RPMI7951 (cell line): ENCODE data around the gene MAP4K4. TPM values are rescaled to one million over a fixed set of nuclear protein-coding genes. Genes with fewer than 3 reads are reported as not detected.
A peak's percentile ranks its signal among the peaks of the same experiment; 100 is the strongest.
"Not testable (repeated sequence)": the region's sequence is repeated elsewhere in the genome, so short reads cannot be mapped to it uniquely, and the experiment has no call there.

ENCODE experiments used
- DNase-seq: peaks from one replicate; pipeline ENCODE4 v3.0.0-alpha.2; 2012; ENCODE audit warnings: low read depth
- total RNA-seq: library from RNA; depleted of rRNA; stranded (reverse); fragments of >200 nt; shearing (Covaris generic); gene quantifications from 2 replicates; pipeline ENCODE4 v1.2.3, GENCODE V29; 2014; rRNA removed

The MAP4K4 gene
- total RNA-seq, 1 experiment from 2014 or later = 77.5 TPM

DNA sequence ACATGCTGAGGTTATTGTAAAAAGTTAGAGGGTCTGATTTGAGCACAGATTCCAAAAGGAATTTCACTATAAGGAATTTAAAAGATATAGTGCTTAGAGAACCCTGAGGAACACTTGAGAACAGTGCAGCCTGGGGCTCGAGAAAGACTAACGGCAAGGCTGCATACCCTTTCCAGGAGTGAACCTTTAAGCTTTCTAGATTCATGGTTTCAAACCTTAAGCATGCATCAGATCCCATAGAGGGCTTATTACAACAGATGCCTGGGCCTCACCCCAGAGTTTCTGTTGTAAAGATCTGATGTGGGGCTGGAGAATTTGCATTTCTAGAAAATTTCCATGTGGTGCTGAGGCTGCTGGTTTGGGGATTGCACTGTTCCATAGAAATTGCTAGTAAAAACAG lies 203.7 kb downstream of the MAP4K4 start:
- DNase-seq = no peak

DNA sequence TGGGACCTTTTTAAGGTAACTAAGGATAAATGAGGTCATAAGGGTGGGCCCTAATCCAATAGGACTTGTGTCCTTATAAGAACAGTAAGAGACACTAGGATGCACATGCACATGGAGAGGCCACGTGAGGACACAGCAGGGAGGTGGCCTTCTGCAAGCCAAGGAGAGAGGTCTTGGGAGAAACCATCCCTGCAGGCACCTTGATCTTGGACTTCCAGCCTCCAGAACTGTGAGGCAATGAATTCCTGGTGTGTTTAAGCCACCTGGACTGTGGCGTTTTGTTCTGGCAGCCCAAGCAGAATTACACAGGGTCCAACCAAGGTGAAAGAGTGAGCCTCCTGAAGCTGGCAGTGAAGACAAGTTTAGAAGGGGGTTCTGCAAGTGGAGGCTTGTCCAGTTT lies 204.7 kb downstream of the MAP4K4 start:
- no peak for DNase-seq

DNA sequence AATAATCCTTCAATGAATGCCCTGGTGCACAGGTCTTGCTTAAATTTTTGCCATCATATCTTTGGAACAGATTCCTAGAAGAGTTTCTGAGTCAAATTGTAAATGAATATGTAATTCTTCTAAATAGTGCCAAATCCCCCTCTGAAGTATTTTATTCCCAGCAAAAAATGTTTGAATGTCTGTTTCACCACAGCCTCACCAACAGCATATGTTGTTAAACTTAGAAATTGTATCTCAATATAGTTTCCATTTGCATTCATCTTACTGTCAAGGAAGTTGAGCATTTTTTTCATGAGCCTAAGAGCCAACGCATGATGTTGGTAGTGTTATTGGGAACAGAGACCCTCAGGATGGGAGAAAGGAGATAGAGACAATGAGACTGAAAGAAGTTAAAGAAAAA lies 207.4 kb downstream of the MAP4K4 start:
- no peak for DNase-seq

- DNase-seq = no peak
Observed at GRCh38 chr2:101905746-101906336, 208.3 kb downstream of the MAP4K4 start.

DNA sequence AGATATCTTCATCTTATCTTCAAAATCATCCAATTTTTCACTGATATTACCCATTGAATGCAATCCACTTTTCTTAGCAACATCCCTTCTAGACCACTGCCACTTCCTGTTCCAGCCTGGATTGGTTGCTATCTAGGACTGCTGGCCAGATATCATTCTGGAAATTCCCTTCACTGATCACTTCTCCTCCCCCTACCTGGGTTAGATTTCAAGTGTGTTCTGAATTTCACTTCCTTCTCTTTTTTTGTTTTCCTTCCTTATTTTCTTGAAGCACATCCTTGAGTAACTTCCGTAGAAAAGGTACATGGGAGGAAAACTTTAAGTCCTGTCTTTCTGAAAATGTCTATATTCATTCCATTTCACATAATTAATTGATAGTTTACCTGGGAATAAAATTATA lies 212.3 kb downstream of the MAP4K4 start:
- DNase-seq = no peak

DNA sequence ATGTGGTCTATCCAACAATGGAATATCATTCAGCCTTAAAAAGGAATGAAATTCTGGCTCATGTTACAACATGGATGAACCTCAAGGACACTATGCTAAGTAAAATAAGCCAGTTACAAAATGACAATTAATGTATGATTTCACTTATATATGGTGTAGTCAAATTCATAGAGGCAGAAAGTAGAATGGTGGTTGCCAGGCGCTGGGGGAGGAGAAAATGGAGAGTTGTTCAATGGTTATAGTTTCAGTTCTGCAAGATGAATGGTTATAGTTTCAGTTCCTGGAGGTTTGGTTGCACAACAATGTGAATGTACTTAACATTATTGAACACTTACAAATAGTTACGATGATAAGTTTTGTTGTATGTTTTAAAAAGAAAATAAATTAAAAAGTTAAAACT lies 215.0 kb downstream of the MAP4K4 start:
- no peak for DNase-seq

GRCh38 chr2:101921319-101921952 lies 223.9 kb downstream of the MAP4K4 start:
- DNase-seq = no peak

DNA sequence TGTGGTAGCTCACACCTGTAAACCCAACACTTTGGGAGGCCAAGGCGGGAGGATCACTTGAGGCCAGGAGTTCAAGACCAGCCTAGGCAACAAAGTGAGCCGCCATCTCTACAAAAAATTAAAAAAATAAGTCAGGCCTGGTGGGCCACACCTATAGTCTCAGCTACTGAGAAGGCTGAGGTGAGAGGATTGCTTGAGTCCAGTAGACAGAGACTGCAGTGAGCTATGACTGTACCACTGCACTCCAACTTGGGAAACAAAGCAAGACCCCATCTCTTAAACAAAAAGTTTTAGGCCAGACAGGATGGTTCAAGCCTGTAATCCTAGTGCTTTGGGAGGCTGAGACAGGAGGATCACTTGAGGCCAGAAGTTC lies 224.4 kb downstream of the MAP4K4 start:
- DNase-seq = no peak

GRCh38 chr2:101924311-101924710 lies 226.8 kb downstream of the MAP4K4 start:
- not testable (repeated sequence) for DNase-seq

- no peak for DNase-seq
Observed at GRCh38 chr2:101930019-101930418, 232.5 kb downstream of the MAP4K4 start.

GRCh38 chr2:101930847-101931246 lies 233.3 kb downstream of the MAP4K4 start:
- no peak for DNase-seq

- DNase-seq = no peak
Observed at GRCh38 chr2:101931402-101931801, 233.9 kb downstream of the MAP4K4 start.

GRCh38 chr2:101935764-101936163 lies 238.3 kb downstream of the MAP4K4 start:
- peak; percentile 24 for DNase-seq

- DNase-seq = no peak
Observed at GRCh38 chr2:101942851-101943250, 245.3 kb downstream of the MAP4K4 start.

Other genes starting within 250 kb of the MAP4K4 start
- gene RFX8, start 222.6 kb upstream of the MAP4K4 start, total RNA-seq = 9.3 and 10.8 TPM in 2 replicates